Hematopoietic multipotent progenitor cell treated with erythropoietin and hydrocortisone succinate and interleukin-3 and kit ligand, for 6 days (in vitro differentiated cells): ENCODE measurements around the gene TOMM20L.

Source experiments
- DNase-seq: peaks from one replicate; pipeline ENCODE4 v3.0.0-alpha.2; 2015

Gene TOMM20L

GRCh38 chr14:58427281-58428117, 31.8 kb downstream of the TOMM20L start, which contains the start of the genes KIAA0586 and TIMM9:
Gene KIAA0586 (plus strand): TSS chr14:58427719. CDS start chr14:58428265, 546 bp downstream.
Gene TIMM9 (minus strand): TSS chr14:58427531. CDS start chr14:58411945, 15,586 bp downstream.
- DNase-seq, result peak; percentile 100

- peak; percentile 78 for DNase-seq
These were observed 32.5 kb downstream of the TOMM20L start for GRCh38 chr14:58428118-58428683.

GRCh38 chr14:58430156-58430555, 34.4 kb downstream of the TOMM20L start:
- peak; percentile 26 for DNase-seq

- no peak for DNase-seq
These were observed 43.7 kb downstream of the TOMM20L start for GRCh38 chr14:58439476-58439875.

GRCh38 chr14:58444627-58445026, 48.9 kb downstream of the TOMM20L start:
- DNase-seq, result no peak

GRCh38 chr14:58455593-58456265, 60.0 kb downstream of the TOMM20L start:
- no peak for DNase-seq
